ENCODE results near the gene RIPOR3.

DNA sequence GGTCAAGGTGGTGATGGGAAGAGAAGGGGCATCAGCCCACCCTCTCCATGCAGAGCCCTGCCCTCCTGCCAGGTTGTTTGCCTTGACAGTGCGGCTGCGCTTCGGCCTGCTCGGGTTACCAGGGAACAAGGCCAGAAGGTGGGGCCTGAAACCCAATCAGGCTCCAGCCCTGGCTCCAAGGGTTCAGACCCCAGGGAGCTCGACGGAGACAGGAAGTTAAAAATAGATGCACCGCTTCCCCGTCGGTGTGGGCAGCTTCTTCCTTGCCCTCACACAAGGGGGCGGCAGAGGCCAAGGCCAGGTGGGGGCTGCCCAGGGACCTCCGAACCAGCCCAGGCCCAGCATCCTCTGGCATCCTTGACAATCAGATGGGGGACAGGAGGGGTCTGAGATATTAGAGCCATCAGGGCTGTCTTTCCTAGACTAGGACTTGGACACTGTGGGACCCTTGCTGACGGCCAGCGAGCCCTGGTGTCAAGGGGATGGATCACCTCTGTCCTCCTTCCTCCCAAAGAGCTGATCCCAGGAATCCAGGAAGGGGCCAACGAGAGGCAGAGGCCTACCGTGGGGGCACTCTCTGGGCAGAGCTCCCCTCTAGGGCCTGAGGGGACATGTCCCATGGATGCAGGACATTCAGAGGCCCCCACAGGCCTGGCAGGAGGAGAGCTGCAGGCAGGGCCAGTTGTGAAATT lies 65.2 kb downstream of the RIPOR3 start:
- TF ChIP-seq, protein P1, sequence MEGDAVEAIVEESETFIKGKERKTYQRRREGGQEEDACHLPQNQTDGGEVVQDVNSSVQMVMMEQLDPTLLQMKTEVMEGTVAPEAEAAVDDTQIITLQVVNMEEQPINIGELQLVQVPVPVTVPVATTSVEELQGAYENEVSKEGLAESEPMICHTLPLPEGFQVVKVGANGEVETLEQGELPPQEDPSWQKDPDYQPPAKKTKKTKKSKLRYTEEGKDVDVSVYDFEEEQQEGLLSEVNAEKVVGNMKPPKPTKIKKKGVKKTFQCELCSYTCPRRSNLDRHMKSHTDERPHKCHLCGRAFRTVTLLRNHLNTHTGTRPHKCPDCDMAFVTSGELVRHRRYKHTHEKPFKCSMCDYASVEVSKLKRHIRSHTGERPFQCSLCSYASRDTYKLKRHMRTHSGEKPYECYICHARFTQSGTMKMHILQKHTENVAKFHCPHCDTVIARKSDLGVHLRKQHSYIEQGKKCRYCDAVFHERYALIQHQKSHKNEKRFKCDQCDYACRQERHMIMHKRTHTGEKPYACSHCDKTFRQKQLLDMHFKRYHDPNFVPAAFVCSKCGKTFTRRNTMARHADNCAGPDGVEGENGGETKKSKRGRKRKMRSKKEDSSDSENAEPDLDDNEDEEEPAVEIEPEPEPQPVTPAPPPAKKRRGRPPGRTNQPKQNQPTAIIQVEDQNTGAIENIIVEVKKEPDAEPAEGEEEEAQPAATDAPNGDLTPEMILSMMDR (IDR thresholded peaks at IDR 0.05), result peak in 5 of 6 experiments; percentile 33 to 48 (median 35)
- TF ChIP-seq POLR2A (IDR thresholded peaks at IDR 0.05), result no peak
